ENCODE results near the gene SNX4.
"Not testable (repeated sequence)": the region's sequence is repeated elsewhere in the genome, so short reads cannot be mapped to it uniquely, and the experiment has no call there.

Gene SNX4

GRCh38 chr3:125519678-125520562 lies at the start of gene SNX4:
SNX4 (minus strand) TSS chr3:125520202; CDS start chr3:125520172, 30 bp downstream.
- peak; percentile 87 for DNase-seq

DNA sequence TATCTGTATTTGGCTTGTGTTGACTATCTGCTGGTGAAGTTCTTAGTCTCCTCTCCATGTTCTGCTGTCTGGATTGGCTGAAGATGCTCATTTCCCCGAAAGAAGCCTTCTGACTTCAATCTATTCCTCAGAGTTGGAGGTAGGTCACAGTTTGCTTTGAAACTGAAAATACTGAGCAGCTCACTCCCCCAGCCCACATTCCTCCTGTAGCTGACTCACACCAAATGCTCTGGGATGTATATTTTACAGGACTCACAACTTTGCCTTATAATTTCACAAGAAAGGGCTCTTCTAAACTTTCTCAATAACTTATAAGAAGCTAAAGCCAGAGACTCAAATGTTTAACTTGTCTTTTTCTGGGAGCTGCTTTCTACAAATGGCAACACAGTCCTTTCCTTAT lies 36.3 kb upstream of the SNX4 start:
- no peak for DNase-seq

GRCh38 chr3:125552401-125552800 lies 32.4 kb upstream of the SNX4 start:
- DNase-seq = no peak

DNA sequence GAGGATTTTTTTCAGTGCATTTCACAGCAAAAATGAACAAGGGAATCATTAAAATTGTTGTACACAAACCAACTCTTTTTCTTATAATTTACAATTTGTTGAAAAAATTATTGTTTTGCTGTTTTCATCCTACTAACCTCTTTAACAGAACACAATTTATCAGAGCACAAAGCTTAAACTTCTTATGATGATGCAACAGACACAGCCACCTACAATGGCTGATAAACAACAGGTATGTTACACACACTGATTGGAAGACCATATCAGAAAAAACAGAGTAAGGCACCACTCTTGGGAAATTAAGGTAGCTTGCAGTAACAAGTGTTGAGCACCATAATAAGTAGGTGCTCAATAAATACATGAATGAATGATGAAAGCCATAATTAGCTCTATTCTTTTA lies 8.9 kb upstream of the SNX4 start:
- no peak for DNase-seq

GRCh38 chr3:125525153-125525552 lies 5.2 kb upstream of the SNX4 start:
- no peak for DNase-seq

GRCh38 chr3:125520563-125520919 lies 539 bp upstream of the SNX4 start:
- not testable (repeated sequence) for DNase-seq

DNA sequence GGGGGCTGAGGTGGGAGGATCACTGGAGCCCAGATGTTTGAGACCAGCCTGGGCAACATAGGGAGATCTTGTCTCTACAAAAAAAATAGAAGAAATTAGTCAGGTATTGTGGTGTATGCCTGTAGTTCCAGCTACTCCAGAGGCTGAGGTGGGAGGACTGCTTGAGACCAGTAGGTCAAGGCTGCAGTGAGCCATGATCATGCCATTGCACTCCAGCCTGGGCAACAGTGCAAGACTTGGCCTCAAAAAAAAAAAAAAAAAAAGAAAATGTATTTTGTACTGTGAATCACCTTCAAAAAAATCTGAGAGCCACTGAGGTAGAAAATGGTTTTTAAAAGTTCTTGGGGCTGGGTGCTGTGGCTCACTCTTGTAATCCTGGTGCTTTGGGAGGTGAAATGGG lies 4.6 kb downstream of the SNX4 start:
- no peak for DNase-seq

DNA sequence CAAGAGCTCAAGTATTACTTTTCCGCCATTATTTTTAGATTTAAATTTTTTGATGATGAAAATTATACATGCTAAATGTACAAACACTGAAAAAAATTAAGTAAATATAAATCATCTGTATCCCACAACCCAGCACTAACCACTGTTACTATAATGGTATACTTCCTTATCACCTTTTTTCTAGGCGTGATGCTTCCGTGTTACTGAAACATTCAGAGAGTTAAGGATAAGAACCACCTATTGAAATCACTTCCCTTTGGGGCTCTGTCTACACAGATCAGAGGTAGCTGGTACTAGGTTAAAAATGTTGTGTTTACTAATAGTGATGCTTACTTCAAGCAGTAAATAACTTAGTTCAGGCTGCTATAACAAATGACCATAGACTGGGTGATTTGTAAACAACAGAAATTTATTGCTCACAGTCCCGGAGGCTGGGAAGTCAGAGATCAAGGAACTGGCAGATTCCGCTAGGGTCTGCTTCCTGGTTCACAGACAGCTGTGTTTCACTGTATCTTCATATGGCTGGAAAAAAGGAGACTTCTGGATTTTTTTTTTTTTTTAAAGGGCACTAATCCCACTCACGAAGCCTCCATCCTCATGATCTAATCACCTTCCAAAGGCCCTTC lies 6.4 kb downstream of the SNX4 start:
- no peak for DNase-seq

- DNase-seq = peak; percentile 61
Observed at GRCh38 chr3:125512135-125512920, 7.7 kb downstream of the SNX4 start.

DNA sequence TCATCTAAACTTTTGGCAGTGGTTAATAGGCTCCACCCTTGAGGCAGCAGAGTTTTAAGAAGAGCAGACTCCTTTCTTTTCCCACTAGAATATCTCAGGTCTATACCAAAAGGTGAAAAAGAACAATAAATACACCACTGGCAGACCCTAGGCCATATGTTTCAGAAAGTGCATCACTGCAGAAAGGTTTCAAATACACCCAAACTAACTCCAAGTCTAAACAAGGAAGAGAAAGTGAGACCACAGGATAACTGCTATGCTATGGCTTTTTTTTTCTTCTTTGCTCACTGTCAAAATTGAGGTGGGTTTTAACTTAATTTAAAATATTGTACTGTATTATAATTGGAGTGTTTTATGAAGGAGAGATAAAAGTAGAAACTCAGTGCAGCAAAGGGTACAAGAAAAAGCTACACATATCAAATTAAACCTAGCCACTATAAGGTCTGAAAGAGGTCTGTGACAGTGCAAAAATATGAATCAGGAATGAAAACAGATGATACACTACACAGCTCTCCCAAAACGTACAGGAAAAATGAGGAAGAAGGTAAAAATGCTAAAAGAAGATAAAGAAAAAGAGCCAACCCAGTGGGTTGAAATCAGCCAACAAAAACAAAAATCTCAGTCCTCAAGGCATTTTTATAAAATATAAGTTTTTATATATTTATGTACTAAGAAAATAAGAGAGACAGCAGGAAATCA lies 8.4 kb downstream of the SNX4 start:
- DNase-seq = no peak

DNA sequence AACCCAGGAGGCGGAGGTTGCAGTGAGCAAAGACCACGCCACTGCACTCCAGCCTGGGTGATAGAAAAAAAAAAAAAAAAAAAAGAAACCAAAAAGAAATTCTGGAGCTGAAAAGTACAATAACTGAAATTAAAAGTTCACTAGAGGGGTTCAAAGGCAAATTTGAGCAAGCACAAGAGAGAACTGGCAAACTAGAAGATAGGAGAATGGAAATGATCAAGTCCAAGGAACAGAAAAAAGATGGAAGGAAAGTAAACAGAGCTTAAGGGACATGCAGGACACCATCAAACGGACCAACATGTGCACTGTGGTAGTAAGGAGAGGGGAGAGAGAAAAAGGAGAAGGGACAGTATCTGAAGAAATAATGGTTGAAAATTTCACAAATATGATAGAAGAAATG lies 12.9 kb downstream of the SNX4 start:
- no peak for DNase-seq

GRCh38 chr3:125498630-125499029 lies 21.4 kb downstream of the SNX4 start:
- DNase-seq = no peak

- no peak for DNase-seq
Observed at GRCh38 chr3:125496701-125497100, 23.3 kb downstream of the SNX4 start.

GRCh38 chr3:125482406-125482805 lies 37.6 kb downstream of the SNX4 start:
- no peak for DNase-seq

DNA sequence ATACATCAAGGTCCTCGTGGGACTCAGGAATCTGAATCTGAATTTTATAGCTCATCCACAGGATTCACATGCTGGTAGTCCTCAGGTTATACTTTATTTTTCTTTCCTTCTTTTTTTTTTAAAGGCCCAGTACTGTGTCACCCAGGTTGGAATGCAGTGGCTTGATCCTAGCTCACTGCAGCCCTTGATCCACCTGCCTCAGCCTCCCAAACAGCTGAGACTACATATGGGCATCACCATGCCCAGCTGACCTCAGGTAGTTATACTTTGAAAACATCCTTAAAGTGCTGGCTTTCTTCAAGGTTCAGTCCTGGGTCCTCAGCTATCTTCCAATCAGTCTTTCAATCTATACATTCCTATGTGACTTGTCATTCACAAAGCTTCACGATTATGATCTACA lies 38.2 kb downstream of the SNX4 start:
- no peak for DNase-seq

- not testable (repeated sequence) for DNase-seq
Observed at GRCh38 chr3:125481375-125481759, 38.6 kb downstream of the SNX4 start.

GRCh38 chr3:125480656-125481374 lies 39.2 kb downstream of the SNX4 start:
- no peak for DNase-seq

GRCh38 chr3:125479091-125479490 lies 40.9 kb downstream of the SNX4 start:
- DNase-seq = no peak

- DNase-seq = no peak
Observed at GRCh38 chr3:125478326-125478725, 41.7 kb downstream of the SNX4 start.

- DNase-seq = no peak
Observed at GRCh38 chr3:125477701-125478100, 42.3 kb downstream of the SNX4 start.

- DNase-seq = no peak
Observed at GRCh38 chr3:125470671-125471070, 49.3 kb downstream of the SNX4 start.

GRCh38 chr3:125462722-125463299 lies 57.2 kb downstream of the SNX4 start:
- DNase-seq = no peak

Data from stimulated activated CD4-positive, alpha-beta T cell treated with anti-CD3 and anti-CD28 coated beads, Interleukin-4, amount 100 ng/mL, for 24 hours (primary cell).